HEK293 (cell line): ENCODE measurements around the gene TAP2.

Source experiments
- CTCF ChIA-PET: fragments of 350-600 bp; formaldehyde crosslinking; extraction: SDS; loops from one replicate; lab custom pipeline; 2021; ENCODE audit warnings: antibody characterized with exemption; lab: Yijun Ruan, JAX
- POLR2A ChIA-PET: fragments of 300-600 bp; formaldehyde crosslinking; extraction: SDS; loops from one replicate; lab custom pipeline; 2020; ENCODE audit warnings: antibody characterized with exemption, inconsistent platforms; lab: Yijun Ruan, JAX
- H3K27ac ChIP-seq: fragments of 200-500 bp; sonication (Bioruptor generic); 2 replicates; pipeline ENCODE4 v1.5.1; 2014; ENCODE audit warnings: low read depth, low read length, control low read depth, inconsistent platforms; ENCODE audit errors: extremely low read depth
- H3K36me3 ChIP-seq, 2 experiments: fragments of 200-500 bp in 1 of 2; sonication (Bioruptor generic) in 1 of 2; 1 replicate in 1 of 2; 2 replicates in 1 of 2; pipeline ENCODE4 v1.5.1; 2014 to 2017; ENCODE audit warnings: inconsistent platforms in 2 of 2, low read length in 2 of 2; ENCODE audit not compliant: control insufficient read depth in 2 of 2, insufficient read depth in 1 of 2
- H3K4me1 ChIP-seq: fragments of 200-500 bp; sonication (Bioruptor generic); 2 replicates; pipeline ENCODE4 v1.5.1; 2014; ENCODE audit warnings: mild to moderate bottlenecking, low read length, inconsistent platforms; ENCODE audit not compliant: control insufficient read depth, insufficient read depth
- H3K4me3 ChIP-seq: 2 replicates; pipeline ENCODE4 v1.5.1; 2011; ENCODE audit warnings: low read depth, mild to moderate bottlenecking, control low read depth, low read length, moderate library complexity
- H3K9me3 ChIP-seq: fragments of 200-500 bp; sonication (Bioruptor generic); 2 replicates; pipeline ENCODE4 v1.5.1; 2014; ENCODE audit warnings: low read depth, low read length, inconsistent platforms; ENCODE audit not compliant: control insufficient read depth, insufficient read depth
- EGR2 ChIP-seq: fragments of 450-650 bp; formaldehyde crosslinking; IDR thresholded peaks from 2 replicates; pipeline ENCODE4 v1.5.1; 2016; ENCODE audit warnings: low read depth, missing biosample characterization, missing genetic modification characterization
- KLF7 ChIP-seq: fragments of 450-650 bp; formaldehyde crosslinking; IDR thresholded peaks from 2 replicates; pipeline ENCODE4 v1.5.1; 2016; ENCODE audit warnings: missing biosample characterization, missing genetic modification characterization, borderline replicate concordance
- KLF8 ChIP-seq: fragments of 450-650 bp; formaldehyde crosslinking; IDR thresholded peaks from 2 replicates; pipeline ENCODE4 v1.5.1; 2016; ENCODE audit warnings: missing biosample characterization, missing genetic modification characterization
- KLF9 ChIP-seq: fragments of 450-650 bp; formaldehyde crosslinking; IDR thresholded peaks from 2 replicates; pipeline ENCODE4 v1.5.1; 2016; ENCODE audit warnings: missing biosample characterization, missing genetic modification characterization, low read depth
- OSR2 ChIP-seq: fragments of 450-650 bp; formaldehyde crosslinking; IDR thresholded peaks from 2 replicates; pipeline ENCODE4 v1.5.1; 2016; ENCODE audit warnings: missing biosample characterization, missing genetic modification characterization
- PRDM1 ChIP-seq: fragments of 450-650 bp; formaldehyde crosslinking; IDR thresholded peaks from 2 replicates; pipeline ENCODE4; 2016; ENCODE audit warnings: missing biosample characterization, missing genetic modification characterization
- ZBTB1 ChIP-seq: fragments of 450-650 bp; formaldehyde crosslinking; IDR thresholded peaks from 2 replicates; pipeline ENCODE4 v1.5.1; 2016; ENCODE audit warnings: missing biosample characterization, missing genetic modification characterization
- ZBTB8A ChIP-seq: fragments of 450-650 bp; formaldehyde crosslinking; IDR thresholded peaks from 2 replicates; pipeline ENCODE4 v1.5.1; 2016; ENCODE audit warnings: missing biosample characterization, missing genetic modification characterization
- ZEB2 ChIP-seq: fragments of 450-650 bp; formaldehyde crosslinking; IDR thresholded peaks from 2 replicates; pipeline ENCODE4 v1.5.1; 2016; ENCODE audit warnings: missing biosample characterization, missing genetic modification characterization
- ZNF10 ChIP-seq: fragments of 450-650 bp; formaldehyde crosslinking; IDR thresholded peaks from 2 replicates; pipeline ENCODE4 v1.5.1; 2017; ENCODE audit warnings: missing biosample characterization, missing genetic modification characterization
- ZNF112 ChIP-seq: fragments of 450-650 bp; formaldehyde crosslinking; IDR thresholded peaks from 2 replicates; pipeline ENCODE4 v1.5.0; 2017; ENCODE audit warnings: missing biosample characterization, missing genetic modification characterization
- ZNF138 ChIP-seq: fragments of 450-650 bp; formaldehyde crosslinking; IDR thresholded peaks from 2 replicates; pipeline ENCODE4 v1.5.1; 2016; ENCODE audit warnings: missing biosample characterization, missing genetic modification characterization, borderline replicate concordance
- ZNF155 ChIP-seq: fragments of 450-650 bp; formaldehyde crosslinking; IDR thresholded peaks from 2 replicates; pipeline ENCODE4 v1.5.1; 2016; ENCODE audit warnings: missing biosample characterization, missing genetic modification characterization
- ZNF169 ChIP-seq: fragments of 450-650 bp; formaldehyde crosslinking; IDR thresholded peaks from 2 replicates; pipeline ENCODE4 v1.5.1; 2016; ENCODE audit warnings: missing biosample characterization, missing genetic modification characterization
- ZNF2 ChIP-seq: fragments of 450-650 bp; formaldehyde crosslinking; IDR thresholded peaks from 2 replicates; pipeline ENCODE4 v1.5.1; 2016; ENCODE audit warnings: missing biosample characterization, missing genetic modification characterization
- ZNF202 ChIP-seq: fragments of 450-650 bp; formaldehyde crosslinking; IDR thresholded peaks from 2 replicates; pipeline ENCODE4 v1.5.1; 2016; ENCODE audit warnings: missing biosample characterization, missing genetic modification characterization, borderline replicate concordance
- ZNF248 ChIP-seq: fragments of 450-650 bp; formaldehyde crosslinking; IDR thresholded peaks from 2 replicates; pipeline ENCODE4 v1.5.1; 2017; ENCODE audit warnings: missing biosample characterization, missing genetic modification characterization
- ZNF292 ChIP-seq: fragments of 450-650 bp; formaldehyde crosslinking; IDR thresholded peaks from 2 replicates; pipeline ENCODE4 v1.5.1; 2016; ENCODE audit warnings: low read depth, missing biosample characterization, missing genetic modification characterization, borderline replicate concordance
- ZNF311 ChIP-seq: fragments of 450-650 bp; formaldehyde crosslinking; IDR thresholded peaks from 2 replicates; pipeline ENCODE4 v1.5.1; 2017; ENCODE audit warnings: missing biosample characterization, missing genetic modification characterization, borderline replicate concordance
- ZNF324 ChIP-seq: fragments of 450-650 bp; formaldehyde crosslinking; IDR thresholded peaks from 2 replicates; pipeline ENCODE4 v1.5.1; 2016; ENCODE audit warnings: missing biosample characterization, missing genetic modification characterization
- ZNF335 ChIP-seq: fragments of 450-650 bp; formaldehyde crosslinking; conservative IDR thresholded peaks from 2 replicates; pipeline ENCODE4 v1.5.1; 2016; ENCODE audit warnings: missing biosample characterization, missing genetic modification characterization
- ZNF341 ChIP-seq: fragments of 450-650 bp; formaldehyde crosslinking; IDR thresholded peaks from 2 replicates; pipeline ENCODE4; 2016; ENCODE audit warnings: low read depth, missing biosample characterization, missing genetic modification characterization
- ZNF391 ChIP-seq: fragments of 450-650 bp; formaldehyde crosslinking; IDR thresholded peaks from 2 replicates; pipeline ENCODE4 v1.5.1; 2016; ENCODE audit warnings: low read depth, missing biosample characterization, missing genetic modification characterization, borderline replicate concordance
- ZNF394 ChIP-seq: fragments of 450-650 bp; formaldehyde crosslinking; IDR thresholded peaks from 2 replicates; pipeline ENCODE4 v1.5.1; 2016; ENCODE audit warnings: missing biosample characterization, missing genetic modification characterization, mild to moderate bottlenecking, moderate library complexity, borderline replicate concordance
- ZNF404 ChIP-seq: fragments of 450-650 bp; formaldehyde crosslinking; IDR thresholded peaks from 2 replicates; pipeline ENCODE4 v1.5.1; 2017; ENCODE audit warnings: missing biosample characterization, missing genetic modification characterization
- ZNF416 ChIP-seq: fragments of 450-650 bp; formaldehyde crosslinking; IDR thresholded peaks from 2 replicates; pipeline ENCODE4 v1.5.1; 2016; ENCODE audit warnings: missing biosample characterization, missing genetic modification characterization
- ZNF530 ChIP-seq: fragments of 450-650 bp; formaldehyde crosslinking; IDR thresholded peaks from 2 replicates; pipeline ENCODE4 v1.5.1; 2016; ENCODE audit warnings: low read depth, missing biosample characterization, missing genetic modification characterization
- ZNF548 ChIP-seq: fragments of 450-650 bp; formaldehyde crosslinking; IDR thresholded peaks from 2 replicates; pipeline ENCODE4 v1.5.1; 2016; ENCODE audit warnings: missing biosample characterization, missing genetic modification characterization
- ZNF555 ChIP-seq: fragments of 450-650 bp; formaldehyde crosslinking; conservative IDR thresholded peaks from 2 replicates; pipeline ENCODE4 v1.5.1; 2017; ENCODE audit warnings: missing biosample characterization, mild to moderate bottlenecking, missing genetic modification characterization, inconsistent platforms
- ZNF626 ChIP-seq: fragments of 450-650 bp; sonication (Bioruptor Pico); formaldehyde crosslinking; IDR thresholded peaks from 2 replicates; pipeline ENCODE4 v1.5.1; 2018; ENCODE audit warnings: missing biosample characterization, missing genetic modification characterization, inconsistent platforms
- ZNF629 ChIP-seq: fragments of 450-650 bp; formaldehyde crosslinking; IDR thresholded peaks from 2 replicates; pipeline ENCODE4 v1.5.1; 2017; ENCODE audit warnings: missing biosample characterization, missing genetic modification characterization
- ZNF664 ChIP-seq: fragments of 450-650 bp; formaldehyde crosslinking; IDR thresholded peaks from 2 replicates; pipeline ENCODE4 v1.5.1; 2016; ENCODE audit warnings: missing biosample characterization, missing genetic modification characterization
- ZNF701 ChIP-seq: fragments of 450-650 bp; formaldehyde crosslinking; IDR thresholded peaks from 2 replicates; pipeline ENCODE4 v1.5.1; 2016; ENCODE audit warnings: missing biosample characterization, missing genetic modification characterization
- ZNF791 ChIP-seq: fragments of 450-650 bp; formaldehyde crosslinking; IDR thresholded peaks from 2 replicates; pipeline ENCODE4 v1.5.1; 2016; ENCODE audit warnings: missing biosample characterization, missing genetic modification characterization
- TF ChIP-seq, protein P1 (sequence below): fragments of 450-650 bp; formaldehyde crosslinking; IDR thresholded peaks from 2 replicates; pipeline ENCODE4 v1.5.1; 2017; ENCODE audit warnings: missing biosample characterization, missing genetic modification characterization
- TF ChIP-seq, protein P2 (sequence below): fragments of 450-650 bp; formaldehyde crosslinking; IDR thresholded peaks from 2 replicates; pipeline ENCODE4 v1.5.1; 2016; ENCODE audit warnings: missing biosample characterization, missing genetic modification characterization

TAP2 gene

DNA sequence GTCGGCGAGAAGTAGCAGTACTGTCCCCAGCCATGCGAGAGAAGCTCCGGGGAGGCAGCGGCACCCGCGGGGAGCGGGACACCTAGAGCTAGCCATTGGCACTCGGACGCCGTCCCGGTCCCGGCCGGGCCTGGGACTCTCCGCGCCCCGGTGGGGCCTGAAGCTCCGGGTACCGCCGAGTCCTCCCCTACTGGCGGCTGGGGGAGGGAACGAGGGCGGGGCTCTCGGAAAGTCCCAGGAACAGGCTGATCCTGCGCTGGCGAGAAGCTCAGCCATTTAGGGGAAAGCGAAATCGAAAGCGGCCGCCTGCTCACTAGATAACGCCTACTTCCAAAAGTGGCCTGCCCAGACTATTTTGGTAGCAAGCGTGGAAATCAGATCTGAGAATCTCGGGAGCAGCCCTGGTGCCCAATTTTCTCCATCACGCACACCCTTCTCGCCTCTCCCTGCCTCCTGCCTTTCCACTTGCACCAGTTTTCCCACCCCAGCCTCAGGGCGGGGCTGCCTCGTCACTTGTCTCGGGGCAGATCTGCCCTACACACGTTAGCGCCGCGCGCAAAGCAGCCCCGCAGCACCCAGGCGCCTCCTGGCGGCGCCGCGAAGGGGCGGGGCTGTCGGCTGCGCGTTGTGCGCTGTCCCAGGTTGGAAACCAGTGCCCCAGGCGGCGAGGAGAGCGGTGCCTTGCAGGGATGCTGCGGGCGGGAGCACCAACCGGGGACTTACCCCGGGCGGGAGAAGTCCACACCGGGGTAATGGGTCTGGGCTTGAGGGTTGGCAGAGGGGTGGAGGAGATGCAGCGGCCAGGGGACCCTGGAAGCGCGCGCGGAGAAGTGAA is 15.2 kb upstream of the TAP2 start, which contains the start of the genes PSMB9 and TAP1:
Gene PSMB9, plus strand, starts transcription at position 652 of the 835 bp plus-strand sequence. Its CDS starts 38 bp downstream, at position 690.
Gene TAP1, minus strand, starts transcription at position 164 of the 835 bp plus-strand sequence. Its CDS starts 68 bp downstream, at position 96.
- Histone ChIP-seq H3K27ac (peak within 1 kb of the TSS; percentile 71), H3K4me1 (no peaks in the 10 kb centered on the region; the same call in 1 of the 2 replicates), H3K36me3 (peaks cover 0 to 23% of the 10 kb centered on the region in 2 experiments; a peak in 1 of 3 replicates), H3K4me3 (peak within 1 kb of the TSS; percentile 85), H3K9me3 (no peaks in the 10 kb centered on the region)
- ChIA-PET CTCF (interaction anchor here (0.5 to 9.5 kb wide), 19 partner anchors 7 to 997 kb away, joined by 3 to 153 read pairs (median 4); partner anchors contain the start of genes PRRT1, PSMB8 and TAP2), POLR2A (interaction anchor here (0.8 to 1.8 kb wide), 9 partner anchors 9 to 346 kb away, joined by 3 to 30 read pairs (median 5); partner anchors contain the start of genes HLA-DMB, PSMB8 and TAP2)
- TF ChIP-seq ZNF629 (tag by site-specific recombination): peak; percentile 27
- TF ChIP-seq ZNF416: no peak
- TF ChIP-seq ZNF2 (tag by site-specific recombination): peak; percentile 72
- no peak for TF ChIP-seq ZNF404 (tag by site-specific recombination)
- peak; percentile 96; the same call in 1 of the 2 replicates for TF ChIP-seq KLF8
- peak; percentile 60 for TF ChIP-seq ZNF335
- peak; percentile 87; the same call in 1 of the 2 replicates for TF ChIP-seq KLF7 (tag by site-specific recombination)
- TF ChIP-seq ZNF701 (tag by site-specific recombination): no peak
- TF ChIP-seq ZNF548 (tag by site-specific recombination): no peak
- no peak for TF ChIP-seq ZNF10 (tag by site-specific recombination)
- no peak for TF ChIP-seq ZNF202 (tag by site-specific recombination)
- no peak for TF ChIP-seq ZNF530 (tag by site-specific recombination)
- TF ChIP-seq ZBTB1 (tag by site-specific recombination): no peak
- no peak for TF ChIP-seq ZNF391 (tag by site-specific recombination)
- TF ChIP-seq, protein P1, sequence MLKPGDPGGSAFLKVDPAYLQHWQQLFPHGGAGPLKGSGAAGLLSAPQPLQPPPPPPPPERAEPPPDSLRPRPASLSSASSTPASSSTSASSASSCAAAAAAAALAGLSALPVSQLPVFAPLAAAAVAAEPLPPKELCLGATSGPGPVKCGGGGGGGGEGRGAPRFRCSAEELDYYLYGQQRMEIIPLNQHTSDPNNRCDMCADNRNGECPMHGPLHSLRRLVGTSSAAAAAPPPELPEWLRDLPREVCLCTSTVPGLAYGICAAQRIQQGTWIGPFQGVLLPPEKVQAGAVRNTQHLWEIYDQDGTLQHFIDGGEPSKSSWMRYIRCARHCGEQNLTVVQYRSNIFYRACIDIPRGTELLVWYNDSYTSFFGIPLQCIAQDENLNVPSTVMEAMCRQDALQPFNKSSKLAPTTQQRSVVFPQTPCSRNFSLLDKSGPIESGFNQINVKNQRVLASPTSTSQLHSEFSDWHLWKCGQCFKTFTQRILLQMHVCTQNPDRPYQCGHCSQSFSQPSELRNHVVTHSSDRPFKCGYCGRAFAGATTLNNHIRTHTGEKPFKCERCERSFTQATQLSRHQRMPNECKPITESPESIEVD (tag by site-specific recombination): no peak
- no peak for TF ChIP-seq ZNF311
- TF ChIP-seq, protein P2, sequence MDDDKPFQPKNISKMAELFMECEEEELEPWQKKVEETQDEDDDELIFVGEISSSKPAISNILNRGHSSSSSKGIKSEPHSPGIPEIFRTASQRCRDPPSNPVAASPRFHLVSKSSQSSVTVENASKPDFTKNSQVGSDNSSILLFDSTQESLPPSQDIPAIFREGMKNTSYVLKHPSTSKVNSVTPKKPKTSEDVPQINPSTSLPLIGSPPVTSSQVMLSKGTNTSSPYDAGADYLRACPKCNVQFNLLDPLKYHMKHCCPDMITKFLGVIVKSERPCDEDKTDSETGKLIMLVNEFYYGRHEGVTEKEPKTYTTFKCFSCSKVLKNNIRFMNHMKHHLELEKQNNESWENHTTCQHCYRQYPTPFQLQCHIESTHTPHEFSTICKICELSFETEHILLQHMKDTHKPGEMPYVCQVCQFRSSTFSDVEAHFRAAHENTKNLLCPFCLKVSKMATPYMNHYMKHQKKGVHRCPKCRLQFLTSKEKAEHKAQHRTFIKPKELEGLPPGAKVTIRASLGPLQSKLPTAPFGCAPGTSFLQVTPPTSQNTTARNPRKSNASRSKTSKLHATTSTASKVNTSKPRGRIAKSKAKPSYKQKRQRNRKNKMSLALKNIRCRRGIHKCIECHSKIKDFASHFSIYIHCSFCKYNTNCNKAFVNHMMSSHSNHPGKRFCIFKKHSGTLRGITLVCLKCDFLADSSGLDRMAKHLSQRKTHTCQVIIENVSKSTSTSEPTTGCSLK (tag by site-specific recombination): no peak
- TF ChIP-seq KLF9 (tag by site-specific recombination): peak; percentile 93
- no peak for TF ChIP-seq ZNF169 (tag by site-specific recombination)
- TF ChIP-seq ZNF791 (tag by site-specific recombination): no peak
- TF ChIP-seq PRDM1 (tag by site-specific recombination): peak; percentile 99
- TF ChIP-seq ZNF248 (tag by site-specific recombination): no peak
- no peak for TF ChIP-seq ZNF112 (tag by site-specific recombination)
- no peak for TF ChIP-seq ZNF324
- no peak for TF ChIP-seq ZNF664 (tag by site-specific recombination)
- peak; percentile 58; the same call in 1 of the 2 replicates for TF ChIP-seq ZNF341 (tag by site-specific recombination)
- TF ChIP-seq ZNF155: no peak
- TF ChIP-seq ZNF292 (tag by site-specific recombination): no peak
- TF ChIP-seq OSR2 (tag by site-specific recombination): no peak
- peak; percentile 18; the same call in 1 of the 2 replicates for TF ChIP-seq EGR2 (tag by site-specific recombination)
- peak; percentile 88 for TF ChIP-seq ZBTB8A (tag by site-specific recombination)
- no peak for TF ChIP-seq ZNF626 (tag by site-specific recombination)
- peak; percentile 93 for TF ChIP-seq ZNF394 (tag by site-specific recombination)
- no peak for TF ChIP-seq ZNF555 (tag by site-specific recombination)
- TF ChIP-seq ZNF138: no peak
- 0 out of 2 replicates have a peak, but pooled peaks have one; percentile 46 for TF ChIP-seq ZEB2
